DOHH2 (cell line): ENCODE data around the gene PAX7.

ENCODE experiments used
- H3F3A ChIP-seq: fragments of 200-600 bp; sonication (generic), shearing (Covaris generic); 2 replicates; pipeline ENCODE4 v1.6.0; 2016; ENCODE audit warnings: antibody characterized with exemption, mild to moderate bottlenecking; ENCODE audit not compliant: control insufficient read depth, insufficient read depth
- H3K27ac ChIP-seq: fragments of 200-600 bp; sonication (generic); 2 replicates; pipeline ENCODE4 v1.5.1; 2014; ENCODE audit warnings: low read depth, mild to moderate bottlenecking, low read length, moderate library complexity
- H3K27me3 ChIP-seq: fragments of 200-600 bp; sonication (generic); 2 replicates; pipeline ENCODE4 v1.6.1; 2014; ENCODE audit warnings: mild to moderate bottlenecking, low read length, mixed read lengths; ENCODE audit not compliant: control insufficient read depth
- H3K36me3 ChIP-seq: fragments of 200-600 bp; sonication (generic); 2 replicates; pipeline ENCODE4 v1.6.1; 2014; ENCODE audit warnings: mild to moderate bottlenecking, low read length, moderate library complexity, mixed read lengths; ENCODE audit not compliant: control insufficient read depth
- H3K4me1 ChIP-seq: fragments of 200-600 bp; sonication (generic); 2 replicates; pipeline ENCODE4 v1.6.1; 2014; ENCODE audit warnings: mild to moderate bottlenecking, low read length, mixed read lengths; ENCODE audit not compliant: control insufficient read depth
- H3K4me2 ChIP-seq: fragments of 200-600 bp; sonication (generic); 2 replicates; pipeline ENCODE4 v1.6.0; 2014; ENCODE audit warnings: mild to moderate bottlenecking, low read length, moderate library complexity
- H3K4me3 ChIP-seq: fragments of 200-600 bp; sonication (generic); 2 replicates; pipeline ENCODE4 v1.5.1; 2014; ENCODE audit warnings: mild to moderate bottlenecking, low read length, mixed read lengths
- H3K79me2 ChIP-seq: fragments of 200-600 bp; sonication (generic); 2 replicates; pipeline ENCODE4 v1.6.1; 2014; ENCODE audit warnings: mild to moderate bottlenecking, low read length, mixed read lengths; ENCODE audit not compliant: control insufficient read depth
- H3K9me2 ChIP-seq: fragments of 200-600 bp; sonication (generic); replicated peaks from 2 replicates; pipeline ENCODE4 v1.6.1; 2014; ENCODE audit warnings: mild to moderate bottlenecking, low read length, mixed read lengths; ENCODE audit not compliant: control insufficient read depth
- H3K9me3 ChIP-seq: fragments of 200-600 bp; sonication (generic); 2 replicates; pipeline ENCODE4 v1.6.1; 2014; ENCODE audit warnings: antibody characterized with exemption, low read length, mixed read lengths; ENCODE audit not compliant: control insufficient read depth, insufficient read depth
- H4K20me1 ChIP-seq: fragments of 200-600 bp; sonication (generic); 2 replicates; pipeline ENCODE4 v1.6.0; 2014; ENCODE audit warnings: low read depth, mild to moderate bottlenecking, antibody characterized with exemption, low read length, moderate library complexity; ENCODE audit not compliant: control insufficient read depth, insufficient read depth
- CTCF ChIP-seq: fragments of 200-600 bp; sonication (generic); IDR thresholded peaks from one replicate; pipeline ENCODE4 v1.5.1; 2014; ENCODE audit warnings: antibody characterized with exemption, mild to moderate bottlenecking, low read depth, low read length; ENCODE audit not compliant: poor library complexity, severe bottlenecking
- EZH2phosphoT487 ChIP-seq: fragments of 200-600 bp; sonication (generic); IDR thresholded peaks from 2 replicates; pipeline ENCODE4 v1.6.1; 2017; ENCODE audit warnings: borderline replicate concordance, mild to moderate bottlenecking, antibody characterized with exemption, low read length, moderate library complexity, mixed read lengths

The PAX7 gene

DNA sequence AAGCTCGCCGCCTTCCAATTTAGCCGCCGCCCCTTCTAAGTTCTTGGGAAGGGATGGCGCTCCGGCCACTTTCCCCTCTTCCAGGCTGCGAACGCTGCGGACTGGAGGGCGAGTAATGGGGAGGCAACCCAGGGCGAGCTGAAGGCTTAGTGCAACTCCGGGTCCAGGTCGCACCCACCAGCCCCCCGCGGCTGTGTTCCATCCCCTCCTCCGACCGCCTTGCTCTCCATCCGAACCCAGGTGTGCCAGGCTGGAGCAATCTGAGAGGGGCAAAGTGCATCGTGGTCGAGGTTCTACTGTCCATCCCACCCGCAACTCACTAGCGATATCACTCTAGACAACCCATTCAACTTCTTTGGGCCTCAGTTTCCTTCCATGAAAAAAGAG, 13.4 kb downstream of the PAX7 start:
- Histone ChIP-seq H3K9me3 (no peaks in the 10 kb centered on the region), H3K9me2 (no peaks in the 10 kb centered on the region), H3F3A (no peaks in the 10 kb centered on the region), H4K20me1 (no peaks in the 10 kb centered on the region), H3K4me3 (no peak overlapping the region), H3K4me1 (no peaks in the 10 kb centered on the region), H3K36me3 (no peaks in the 10 kb centered on the region), H3K79me2 (no peaks in the 10 kb centered on the region), H3K27me3 (peaks cover 46% of the 10 kb centered on the region), H3K4me2 (no peak overlapping the region), H3K27ac (no peak overlapping the region)
- TF ChIP-seq CTCF = no peak
- no peak for TF ChIP-seq EZH2phosphoT487

DNA sequence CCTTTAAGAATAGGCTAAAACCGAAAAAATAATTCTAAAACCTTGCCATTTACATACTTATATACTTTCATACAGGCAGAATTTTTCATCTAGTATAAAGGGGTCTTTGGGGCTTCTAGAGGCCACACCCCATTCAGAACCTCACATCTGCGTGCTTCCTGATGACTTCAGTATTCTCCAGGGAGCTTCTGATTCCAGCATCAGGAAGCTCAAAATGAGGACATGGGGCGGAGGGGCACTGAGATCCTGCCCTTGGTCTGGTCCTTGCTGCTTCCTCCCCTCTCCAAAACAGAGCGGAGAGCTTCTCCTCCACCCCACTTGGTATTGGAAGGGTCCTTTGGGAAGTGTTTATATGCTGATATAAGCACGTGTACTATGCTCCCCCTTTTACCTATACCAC, 13.8 kb downstream of the PAX7 start:
- Histone ChIP-seq H3K27me3 (peaks cover 44% of the 10 kb centered on the region), H3K9me2 (no peaks in the 10 kb centered on the region), H3K4me1 (no peaks in the 10 kb centered on the region), H3K4me3 (no peak overlapping the region), H3K4me2 (no peak overlapping the region), H4K20me1 (no peaks in the 10 kb centered on the region), H3K36me3 (no peaks in the 10 kb centered on the region), H3K9me3 (no peaks in the 10 kb centered on the region), H3K79me2 (no peaks in the 10 kb centered on the region), H3K27ac (no peak overlapping the region), H3F3A (no peaks in the 10 kb centered on the region)
- no peak for TF ChIP-seq CTCF
- TF ChIP-seq EZH2phosphoT487 = no peak

DNA sequence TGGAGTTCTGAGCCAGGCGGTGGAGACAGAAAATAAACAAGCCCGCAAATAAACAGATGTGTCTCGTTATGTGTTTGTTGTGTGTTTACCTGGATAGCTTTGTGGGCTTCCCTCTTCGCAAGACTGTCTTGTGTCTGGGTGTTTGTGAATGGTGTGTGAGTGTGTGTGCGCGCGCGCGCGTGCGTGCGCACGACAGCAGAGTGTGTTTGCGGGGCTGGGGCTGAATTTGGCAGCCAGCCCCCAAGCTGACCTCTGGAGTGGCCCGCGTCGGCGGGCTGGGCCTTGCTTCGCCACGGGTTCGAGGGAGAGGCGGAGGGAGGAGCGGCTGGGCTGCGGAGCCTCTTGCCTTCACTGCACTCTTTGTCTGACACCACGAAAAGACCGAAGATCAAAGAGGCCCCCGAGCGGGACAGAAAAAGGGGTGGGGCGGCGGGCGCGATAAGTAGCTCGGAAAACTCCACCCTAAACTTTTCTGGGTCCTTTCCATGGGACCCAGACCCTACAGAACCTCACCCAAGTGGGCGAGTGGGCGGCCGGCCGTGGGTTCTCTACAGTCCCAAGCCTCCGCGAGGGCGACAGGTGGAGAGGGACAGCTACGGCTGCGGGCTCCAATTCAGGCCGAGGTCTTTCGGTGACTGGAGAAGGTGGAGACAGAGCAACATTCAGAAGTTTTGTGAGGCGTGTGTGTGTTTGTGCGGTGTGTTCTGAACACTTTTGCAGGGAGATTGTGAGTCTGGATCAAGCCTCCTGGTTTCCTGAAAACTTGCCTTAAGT, 14.5 kb downstream of the PAX7 start:
- no peak overlapping the region for H3K4me3 ChIP-seq
- H3K9me2 ChIP-seq = no peaks in the 10 kb centered on the region
- no peaks in the 10 kb centered on the region for H3F3A ChIP-seq
- peaks cover 44% of the 10 kb centered on the region for H3K27me3 ChIP-seq
- H3K36me3 ChIP-seq = no peaks in the 10 kb centered on the region
- no peaks in the 10 kb centered on the region for H3K4me1 ChIP-seq
- H3K9me3 ChIP-seq = no peaks in the 10 kb centered on the region
- no peak overlapping the region for H3K4me2 ChIP-seq
- H3K79me2 ChIP-seq = no peaks in the 10 kb centered on the region
- TF ChIP-seq CTCF (no peak), EZH2phosphoT487 (no peak)
- H3K27ac ChIP-seq = no peak overlapping the region
- no peaks in the 10 kb centered on the region for H4K20me1 ChIP-seq
